ENCODE results near the gene ATP1A1. TPM values are rescaled to one million over a fixed set of nuclear protein-coding genes. Genes with fewer than 3 reads are reported as not detected.

The ATP1A1 gene
- total and polyA plus RNA-seq, 9 of the 15 experiments (the other 6 are each of a cell fraction or from before 2014, with no cell fraction given) = 99.3 to 513 (median 234) TPM

- TF ChIP-seq ZFP1 (CRISPR knock-in tag; IDR thresholded peaks at IDR 0.05) (no peak), NCOA6 (IDR thresholded peaks at IDR 0.05) (no peak), GTF2B (IDR thresholded peaks at IDR 0.05; ENCODE audit: extremely low read depth, insufficient read length) (no peak), FOXM1 (IDR thresholded peaks at IDR 0.05; ENCODE audit: low read depth) (no peak), FOXM1 (CRISPR knock-in tag; IDR thresholded peaks at IDR 0.05; ENCODE audit: low read depth) (no peak), USF1 (CRISPR knock-in tag; IDR thresholded peaks at IDR 0.05) (no peak), GATAD2A (IDR thresholded peaks at IDR 0.05) (0 out of 2 replicates have a peak, but pooled peaks have one; percentile 40), MBD1 (CRISPR knock-in tag; IDR thresholded peaks at IDR 0.05) (no peak), ZBED1 (IDR thresholded peaks at IDR 0.05) (no peak), ZNF133 (CRISPR knock-in tag; IDR thresholded peaks at IDR 0.05) (no peak), CHAMP1 (IDR thresholded peaks at IDR 0.05) (no peak), TOE1 (IDR thresholded peaks at IDR 0.05; ENCODE audit: borderline replicate concordance) (peak; percentile 58; the same call in 1 of the 2 replicates), TOE1 (CRISPR knock-in tag; IDR thresholded peaks at IDR 0.05; ENCODE audit: borderline replicate concordance, low read depth) (no peak), WHSC1 (IDR thresholded peaks at IDR 0.05; ENCODE audit: low read length) (no peak), ZNF263 (CRISPR knock-in tag; IDR thresholded peaks at IDR 0.05; ENCODE audit: borderline replicate concordance) (peak; percentile 44; the same call in 1 of the 2 replicates), PTBP1 (IDR thresholded peaks at IDR 0.05; ENCODE audit: low read depth, low read length) (no peak), DDX20 (tag; IDR thresholded peaks at IDR 0.05; ENCODE audit: low read depth) (no peak), E2F1 (CRISPR knock-in tag; IDR thresholded peaks at IDR 0.05) (peak; percentile 62; the same call in 1 of the 2 replicates), JUNB (CRISPR knock-in tag; conservative IDR thresholded peaks at IDR 0.05) (no peak), SRSF3 (IDR thresholded peaks at IDR 0.05; ENCODE audit: insufficient read depth, low read length) (no peak), ZNF165 (CRISPR knock-in tag; IDR thresholded peaks at IDR 0.05; ENCODE audit: borderline replicate concordance) (no peak), ZNF561 (CRISPR knock-in tag; conservative IDR thresholded peaks at IDR 0.05) (no peak), CCNT2 (IDR thresholded peaks at IDR 0.05; ENCODE audit: borderline replicate concordance, extremely low read depth, insufficient read length, low read depth, low read length) (peak; percentile 73)
Measured at GRCh38 chr1:116418091-116418830, 45.2 kb downstream of the ATP1A1 start (continued).
